Ovary (tissue), 9 donors: ENCODE measurements around the gene SLITRK3. TPM values are rescaled to one million over a fixed set of nuclear protein-coding genes. Genes with fewer than 3 reads are reported as not detected.
"Not testable (repeated sequence)": the region's sequence is repeated elsewhere in the genome, so short reads cannot be mapped to it uniquely, and the experiment has no call there.

ENCODE experiments used
- DNase-seq, 5 donors: peaks; one replicate each; pipeline ENCODE4 v3.0.0-alpha.2; 2019 to 2020
- H3K27ac ChIP-seq, 2 donors: fragments of 200-600 bp; one replicate each; pipeline versions ENCODE4 v1.5.1 to v1.8.0; 2019 to 2022
- H3K27me3 ChIP-seq: fragments of 200-600 bp; one replicate; pipeline ENCODE4 v1.8.0; 2022
- H3K36me3 ChIP-seq: fragments of 200-600 bp; sonication (generic); one replicate; pipeline ENCODE4 v1.5.1; 2019
- H3K4me1 ChIP-seq: one replicate; pipeline ENCODE4 v1.8.1; 2013; ENCODE audit warnings: mild to moderate bottlenecking, moderate library complexity; ENCODE audit not compliant: insufficient read depth
- H3K4me3 ChIP-seq: fragments of 200-600 bp; sonication (generic); one replicate; pipeline ENCODE4 v1.5.1; 2017
- H3K9me3 ChIP-seq, 2 donors: fragments of 200-600 bp in 1 of 2; sonication (generic) in 1 of 2; one replicate each; pipeline versions ENCODE4 v1.5.1 to v1.8.1; 2013 to 2019; ENCODE audit warnings: mild to moderate bottlenecking in 1 of 2, moderate library complexity in 1 of 2
- CTCF ChIP-seq, 3 donors: fragments of 450-650 bp in 2 of 3; fragments of 200-600 bp in 1 of 3; IDR thresholded peaks; one replicate each; pipeline versions ENCODE4 v1.5.1 to v1.8.0; 2016 to 2022; ENCODE audit warnings: antibody characterized with exemption in 3 of 3, mild to moderate bottlenecking in 1 of 3
- EP300 ChIP-seq: sonication (generic); formaldehyde crosslinking; IDR thresholded peaks from one replicate; pipeline ENCODE4 v1.6.1; 2017; ENCODE audit warnings: antibody characterized with exemption
- POLR2A ChIP-seq: fragments of 450-650 bp; IDR thresholded peaks from one replicate; pipeline ENCODE4 v1.6.1; 2017; ENCODE audit warnings: antibody characterized with exemption, mild to moderate bottlenecking, moderate library complexity
- WGBS, 3 donors: extraction: QIAGEN DNeasy Blood & Tissue Kit in 1 of 3; methylation state at CpG; one replicate each; pipeline versions ENCODE4 v1.1.5 to v1.1.7; 2013 to 2017; 5-methylcytosine and 5-hydroxymethylcytosine counted together
- intact Hi-C, 4 donors: fragments of 100-400 bp; cut with DNase I; formaldehyde crosslinking; loops; one replicate each; pipeline versions ENCODE4 v1.11.0 to v1.15.1; 2022 to 2023
- polyA plus RNA-seq, 2 donors: library from polyadenylated mRNA; stranded (reverse); fragments of 200-250 nt in 1 of 2; fragments of 350-450 nt in 1 of 2; fragmentation: Illumina TruSeq in 1 of 2; extraction: RNeasy Lipid Tissue Mini Kit (QIAGEN cat#74804) in 1 of 2; gene quantifications; one replicate each; pipeline ENCODE4 v1.2.3, GENCODE V29; 2013 to 2014
- total RNA-seq, 7 donors: library from RNA; depleted of rRNA in 2 of 7; stranded (reverse); fragments of >200 nt in 2 of 7; fragmentation: NEBNext Ultra II Directional in 3 of 7; extraction: Animal tissue kit (Norgen Biotek cat#: 25700) in 3 of 7; gene quantifications; one replicate each; pipeline versions ENCODE4 v1.1.0 to v1.2.4, GENCODE V29; 2016 to 2023
- donor health status: DM: no; HTN: no; CAD: no; lungs with moderate emphysema.
- donor health status: DM: no; HTN: no; CAD: no.
- donor health status: Bipolar disorder and iron deficiency.
- donor health status: DM: yes; HTN: yes; CAD: no.
- donor health status: DM: no; HTN: no; CAD: no.
- donor health status: DM: yes; HTN: yes; CAD: no.

Gene SLITRK3
- total and polyA plus RNA-seq, 9 donors = 0.05 to 7.6 (median 0.71) TPM; not detected in 1

DNA sequence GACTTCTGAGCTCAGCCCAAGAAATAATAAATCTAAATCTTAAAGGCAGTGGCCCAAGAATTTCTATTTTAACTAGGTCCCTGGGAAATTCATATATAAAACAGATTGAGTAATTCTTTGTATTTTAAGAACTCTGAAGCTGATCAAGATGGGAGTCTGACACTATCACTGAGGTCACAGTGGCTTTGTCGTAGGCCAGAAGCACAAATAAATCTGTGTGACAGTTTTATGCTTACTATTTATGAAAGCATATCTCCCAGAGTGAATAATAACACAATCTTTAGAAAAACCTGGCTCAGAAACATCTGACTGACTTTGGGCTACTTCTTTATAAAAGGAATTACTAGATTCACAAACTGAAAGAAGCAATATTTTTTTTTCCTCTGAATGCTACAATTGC is 51.9 kb downstream of the SLITRK3 start:
- Histone ChIP-seq H3K27me3 (no peaks in the 10 kb centered on the region), H3K4me3 (no peak overlapping the region), H3K27ac (no peak overlapping the region), H3K4me1 (no peaks in the 10 kb centered on the region), H3K36me3 (no peaks in the 10 kb centered on the region), H3K9me3 (no peaks in the 10 kb centered on the region)
- TF ChIP-seq CTCF (IDR thresholded peaks at IDR 0.05) (no peak), POLR2A (no peak), EP300 (no peak)
- no peak for DNase-seq
- intact Hi-C loops = no loop called here
- WGBS, 3 donors = 28 to 47% (median 35%) methylated on average over 1 of the region's 1 CpG

DNA sequence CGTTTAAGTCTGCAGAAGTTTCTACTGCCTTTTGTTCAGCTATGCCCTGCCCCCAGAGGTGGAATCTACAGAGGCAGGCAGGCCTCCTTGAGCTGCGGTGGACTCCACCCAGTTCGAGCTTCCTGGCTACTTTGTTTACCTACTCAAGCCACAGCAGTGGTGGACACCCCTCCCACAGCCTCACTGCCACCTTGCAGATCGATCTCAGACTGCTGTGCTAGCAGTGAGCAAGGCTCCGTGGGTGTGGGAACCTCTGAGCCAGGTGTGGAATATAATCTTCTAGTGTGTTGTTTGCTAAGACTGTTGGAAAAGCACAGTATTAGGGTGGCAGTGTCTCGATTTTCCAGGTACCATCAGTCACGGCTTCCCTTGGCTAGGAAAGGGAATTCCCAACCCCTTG is 56.3 kb downstream of the SLITRK3 start:
- 69 to 86% (median 80%) methylated on average over 7 of the region's 7 CpGs for WGBS, 3 donors
- H3K9me3 ChIP-seq, intact Hi-C loops, H3K27me3 ChIP-seq, H3K4me1 ChIP-seq, H3K27ac ChIP-seq, H3K36me3 ChIP-seq, DNase-seq, H3K4me3 ChIP-seq: not testable (repeated sequence)

Other genes with a start within 250 kb of the SLITRK3 start
- gene SI, start 117.9 kb downstream of the SLITRK3 start, total RNA-seq = under 1 TPM in 2 of 7 donors, not detected in 5; 0.03 to 0.83 TPM
- under 1 TPM in 1 of 2 donors, not detected in 1; 0.01 TPM for gene SI, start 117.9 kb downstream of the SLITRK3 start, polyA plus RNA-seq